ENCODE data around the gene NCKIPSD. TPM values are rescaled to one million over a fixed set of nuclear protein-coding genes. Genes with fewer than 3 reads are reported as not detected.

The NCKIPSD gene
- total RNA-seq, 2 donors from 2014 or later, result 16.6 to 22.1 TPM

DNA sequence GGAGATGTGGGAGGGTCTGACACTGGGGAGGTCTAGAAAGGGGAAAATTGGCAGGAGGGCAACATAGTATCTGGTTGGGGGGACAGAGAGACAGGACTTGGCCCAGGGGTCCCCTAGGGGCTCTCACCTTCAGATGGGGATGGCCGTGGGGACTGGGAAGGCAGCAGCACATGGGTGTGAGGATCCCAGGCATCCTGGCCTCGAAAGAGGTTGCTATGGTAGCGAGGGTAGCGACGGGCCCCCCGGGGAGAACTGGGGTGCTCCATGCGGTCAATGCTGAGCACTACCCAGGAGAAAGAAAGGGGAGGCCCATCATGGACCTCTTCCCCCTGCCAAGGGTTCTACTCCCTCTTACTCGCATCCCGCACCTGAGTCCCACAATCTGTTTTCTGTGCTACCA is 38.0 kb downstream of the NCKIPSD start:
- Histone ChIP-seq H3K4me3 (no peak overlapping the region), H3K27ac (no peak overlapping the region), H3K9me3 (no peaks in the 10 kb centered on the region), H3K4me1 (no peaks in the 10 kb centered on the region), H3K27me3 (no peaks in the 10 kb centered on the region), H3K36me3 (replicated peaks in 1 of 2; ENCODE audit: insufficient read depth in 1 of 2, low read depth in 2 of 2) (no peaks in the 10 kb centered on the region)
- TF ChIP-seq, protein P1, sequence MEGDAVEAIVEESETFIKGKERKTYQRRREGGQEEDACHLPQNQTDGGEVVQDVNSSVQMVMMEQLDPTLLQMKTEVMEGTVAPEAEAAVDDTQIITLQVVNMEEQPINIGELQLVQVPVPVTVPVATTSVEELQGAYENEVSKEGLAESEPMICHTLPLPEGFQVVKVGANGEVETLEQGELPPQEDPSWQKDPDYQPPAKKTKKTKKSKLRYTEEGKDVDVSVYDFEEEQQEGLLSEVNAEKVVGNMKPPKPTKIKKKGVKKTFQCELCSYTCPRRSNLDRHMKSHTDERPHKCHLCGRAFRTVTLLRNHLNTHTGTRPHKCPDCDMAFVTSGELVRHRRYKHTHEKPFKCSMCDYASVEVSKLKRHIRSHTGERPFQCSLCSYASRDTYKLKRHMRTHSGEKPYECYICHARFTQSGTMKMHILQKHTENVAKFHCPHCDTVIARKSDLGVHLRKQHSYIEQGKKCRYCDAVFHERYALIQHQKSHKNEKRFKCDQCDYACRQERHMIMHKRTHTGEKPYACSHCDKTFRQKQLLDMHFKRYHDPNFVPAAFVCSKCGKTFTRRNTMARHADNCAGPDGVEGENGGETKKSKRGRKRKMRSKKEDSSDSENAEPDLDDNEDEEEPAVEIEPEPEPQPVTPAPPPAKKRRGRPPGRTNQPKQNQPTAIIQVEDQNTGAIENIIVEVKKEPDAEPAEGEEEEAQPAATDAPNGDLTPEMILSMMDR (IDR thresholded peaks at IDR 0.05), result no peak
- no peak for TF ChIP-seq POLR2A (IDR thresholded peaks at IDR 0.05)
- 83 to 88% methylated on average over 9 of the region's 9 CpGs for WGBS, 2 donors
- ATAC-seq (no peak), DNase-seq (no peak)
- intact Hi-C loops (cut with DNase I), result no loop called here

DNA sequence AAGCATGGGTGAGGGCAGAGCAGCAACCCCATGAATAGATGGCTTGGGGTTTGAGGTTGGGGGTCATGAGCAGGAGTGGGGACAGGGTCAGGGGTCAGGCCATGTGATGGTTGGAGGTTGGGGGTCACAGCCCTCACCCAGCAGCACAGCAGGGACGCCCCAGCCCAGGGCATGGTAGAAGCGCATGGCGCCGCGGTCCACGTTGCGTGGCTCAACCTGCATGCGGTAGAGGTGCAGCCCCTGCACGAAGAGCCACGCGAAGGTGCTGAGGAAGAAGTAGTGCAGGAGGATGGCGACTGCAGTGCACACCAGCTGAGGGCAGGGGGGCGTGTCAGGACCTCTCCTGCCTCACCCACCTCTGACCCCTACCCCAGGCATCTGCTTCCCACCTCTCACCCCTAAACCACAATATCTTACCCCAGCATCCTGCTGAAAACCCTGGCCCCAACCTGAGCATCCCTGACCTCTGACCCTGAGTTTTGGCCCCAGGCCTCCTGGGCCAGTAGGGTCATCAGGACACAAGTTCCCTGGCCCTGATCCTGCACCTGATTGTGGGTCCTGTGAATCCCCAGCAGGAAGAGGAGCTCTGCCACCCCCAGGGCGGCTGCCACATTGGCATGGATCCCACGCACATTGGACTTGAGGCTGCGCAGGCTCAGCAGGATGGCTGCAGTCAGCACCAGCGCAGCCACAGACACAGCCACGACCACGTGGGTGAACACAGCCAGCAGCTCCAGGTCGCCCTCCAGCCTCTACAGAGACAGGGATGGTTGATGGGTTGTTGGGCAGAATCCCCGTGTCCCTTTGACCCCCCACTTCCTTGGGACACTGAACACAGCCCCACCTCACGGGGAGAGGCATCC is 40.6 kb downstream of the NCKIPSD start:
- ATAC-seq (no peak), DNase-seq (no peak)
- H3K4me1 ChIP-seq, result no peaks in the 10 kb centered on the region
- no peak for TF ChIP-seq POLR2A (IDR thresholded peaks at IDR 0.05)
- TF ChIP-seq, protein P1 (IDR thresholded peaks at IDR 0.05), result no peak
- 87 to 88% methylated on average over 14 to 22 of the region's 22 CpGs for WGBS, 2 donors
- H3K27ac ChIP-seq, result no peak overlapping the region
- intact Hi-C loops (cut with DNase I), result no loop called here
- no peaks in the 10 kb centered on the region for H3K36me3 ChIP-seq (replicated peaks in 1 of 2; ENCODE audit: insufficient read depth in 1 of 2, low read depth in 2 of 2)
- no peaks in the 10 kb centered on the region for H3K9me3 ChIP-seq
- no peak overlapping the region for H3K4me3 ChIP-seq
- no peaks in the 10 kb centered on the region for H3K27me3 ChIP-seq

GRCh38 chr3:48642605-48643004 is 43.1 kb downstream of the NCKIPSD start:
- no peaks in the 10 kb centered on the region for H3K4me1 ChIP-seq
- no peak for DNase-seq
- no peak for ATAC-seq
- no peak overlapping the region for H3K4me3 ChIP-seq
- no peaks in the 10 kb centered on the region for H3K27me3 ChIP-seq
- no peak overlapping the region for H3K27ac ChIP-seq
- 82 to 89% methylated on average over 11 to 12 of the region's 12 CpGs for WGBS, 2 donors
- no peak for TF ChIP-seq POLR2A (IDR thresholded peaks at IDR 0.05)
- TF ChIP-seq, protein P1 (IDR thresholded peaks at IDR 0.05), result no peak
- intact Hi-C loops (cut with DNase I), result no loop called here
- H3K9me3 ChIP-seq, result no peaks in the 10 kb centered on the region
- H3K36me3 ChIP-seq (replicated peaks in 1 of 2; ENCODE audit: insufficient read depth in 1 of 2, low read depth in 2 of 2), result no peaks in the 10 kb centered on the region

- peaks cover 3% of the 10 kb centered on the region for H3K4me1 ChIP-seq
- H3K36me3 ChIP-seq (replicated peaks in 1 of 2; ENCODE audit: insufficient read depth in 1 of 2, low read depth in 2 of 2), result no peaks in the 10 kb centered on the region
- no peak for DNase-seq
- H3K27ac ChIP-seq, result no peak overlapping the region
- 91 to 100% methylated on average over 1 to 3 of the region's 3 CpGs for WGBS, 2 donors
- no peak overlapping the region for H3K4me3 ChIP-seq
- TF ChIP-seq, protein P1 (IDR thresholded peaks at IDR 0.05), result no peak
- TF ChIP-seq POLR2A (IDR thresholded peaks at IDR 0.05), result no peak
- ATAC-seq, result no peak
- no peaks in the 10 kb centered on the region for H3K9me3 ChIP-seq
- no peaks in the 10 kb centered on the region for H3K27me3 ChIP-seq
- intact Hi-C loops (cut with DNase I), result no loop called here
Measured at GRCh38 chr3:48641396-48641795, 44.3 kb downstream of the NCKIPSD start.
